C4-2B (cell line): Measurements from ENCODE around the gene LDHAL6A.

Experiments
- CTCF ChIP-seq: fragments of 450-650 bp; conservative IDR thresholded peaks from 2 replicates; pipeline ENCODE4 v1.5.1; 2017; ENCODE audit warnings: mild to moderate bottlenecking
- ZFX ChIP-seq: fragments of 450-650 bp; IDR thresholded peaks from 2 replicates; pipeline ENCODE4 v1.6.1; 2017

DNA sequence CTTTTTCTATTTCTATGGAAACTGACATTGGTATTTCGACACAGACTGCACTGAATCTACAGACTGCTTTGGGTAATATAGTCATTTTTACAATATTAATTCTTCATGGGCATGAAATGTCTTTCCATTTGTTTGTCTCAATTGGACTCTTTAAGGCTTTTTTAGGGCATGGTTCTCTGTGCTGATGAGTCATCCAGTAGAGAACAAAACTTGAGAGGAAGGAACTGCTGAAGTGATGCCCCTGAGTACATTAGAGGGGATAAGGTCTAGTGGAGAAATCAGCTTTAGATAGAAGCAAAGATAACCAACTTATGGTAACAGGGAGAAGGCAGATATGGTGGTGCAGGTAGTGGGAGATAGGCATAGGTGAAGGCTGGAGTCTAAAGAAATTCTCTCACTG is 46.0 kb downstream of the LDHAL6A start:
- TF ChIP-seq CTCF: no peak
- TF ChIP-seq ZFX: no peak
